ENCODE measurements around the gene KEL.

DNA sequence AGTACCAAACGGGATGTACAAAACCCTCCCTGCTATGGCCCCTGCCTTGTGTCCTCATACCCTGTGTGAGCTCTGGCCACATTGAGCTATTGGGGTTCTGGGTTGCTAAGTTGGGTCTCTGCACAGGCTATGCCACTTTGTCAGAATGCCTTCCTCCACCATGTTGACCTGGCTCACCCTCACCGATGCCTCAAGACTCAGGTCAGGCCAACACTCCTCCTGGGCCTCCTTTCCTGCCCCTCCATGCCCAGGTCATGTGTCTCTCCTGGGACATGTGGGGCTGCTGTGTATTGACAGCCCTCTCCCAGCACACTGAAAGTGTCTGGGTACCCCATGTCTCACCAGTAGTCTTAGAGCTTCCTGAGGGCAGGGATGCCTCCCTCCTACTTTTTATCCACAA lies 43.3 kb downstream of the KEL start:
- TF ChIP-seq, protein P1, sequence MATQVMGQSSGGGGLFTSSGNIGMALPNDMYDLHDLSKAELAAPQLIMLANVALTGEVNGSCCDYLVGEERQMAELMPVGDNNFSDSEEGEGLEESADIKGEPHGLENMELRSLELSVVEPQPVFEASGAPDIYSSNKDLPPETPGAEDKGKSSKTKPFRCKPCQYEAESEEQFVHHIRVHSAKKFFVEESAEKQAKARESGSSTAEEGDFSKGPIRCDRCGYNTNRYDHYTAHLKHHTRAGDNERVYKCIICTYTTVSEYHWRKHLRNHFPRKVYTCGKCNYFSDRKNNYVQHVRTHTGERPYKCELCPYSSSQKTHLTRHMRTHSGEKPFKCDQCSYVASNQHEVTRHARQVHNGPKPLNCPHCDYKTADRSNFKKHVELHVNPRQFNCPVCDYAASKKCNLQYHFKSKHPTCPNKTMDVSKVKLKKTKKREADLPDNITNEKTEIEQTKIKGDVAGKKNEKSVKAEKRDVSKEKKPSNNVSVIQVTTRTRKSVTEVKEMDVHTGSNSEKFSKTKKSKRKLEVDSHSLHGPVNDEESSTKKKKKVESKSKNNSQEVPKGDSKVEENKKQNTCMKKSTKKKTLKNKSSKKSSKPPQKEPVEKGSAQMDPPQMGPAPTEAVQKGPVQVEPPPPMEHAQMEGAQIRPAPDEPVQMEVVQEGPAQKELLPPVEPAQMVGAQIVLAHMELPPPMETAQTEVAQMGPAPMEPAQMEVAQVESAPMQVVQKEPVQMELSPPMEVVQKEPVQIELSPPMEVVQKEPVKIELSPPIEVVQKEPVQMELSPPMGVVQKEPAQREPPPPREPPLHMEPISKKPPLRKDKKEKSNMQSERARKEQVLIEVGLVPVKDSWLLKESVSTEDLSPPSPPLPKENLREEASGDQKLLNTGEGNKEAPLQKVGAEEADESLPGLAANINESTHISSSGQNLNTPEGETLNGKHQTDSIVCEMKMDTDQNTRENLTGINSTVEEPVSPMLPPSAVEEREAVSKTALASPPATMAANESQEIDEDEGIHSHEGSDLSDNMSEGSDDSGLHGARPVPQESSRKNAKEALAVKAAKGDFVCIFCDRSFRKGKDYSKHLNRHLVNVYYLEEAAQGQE (IDR thresholded peaks at IDR 0.05; ENCODE audit: insufficient read depth in 1 of 2, low read depth in 2 of 2, low read length in 2 of 2): no peak
- TF ChIP-seq POLR2AphosphoS5 (IDR thresholded peaks at IDR 0.05; ENCODE audit: low read depth, low read length): no peak
